GM18870 (cell line): Measurements from ENCODE around the gene TFG.
"Not testable (repeated sequence)": the region's sequence is repeated elsewhere in the genome, so short reads cannot be mapped to it uniquely, and the experiment has no call there.

Experiments
- ATAC-seq: cut with Tn5 transposase; IDR thresholded peaks from one replicate; pipeline ENCODE4 v1.9.1; 2021; ENCODE audit warnings: moderate library complexity; ENCODE audit not compliant: unreplicated experiment

The TFG gene

DNA sequence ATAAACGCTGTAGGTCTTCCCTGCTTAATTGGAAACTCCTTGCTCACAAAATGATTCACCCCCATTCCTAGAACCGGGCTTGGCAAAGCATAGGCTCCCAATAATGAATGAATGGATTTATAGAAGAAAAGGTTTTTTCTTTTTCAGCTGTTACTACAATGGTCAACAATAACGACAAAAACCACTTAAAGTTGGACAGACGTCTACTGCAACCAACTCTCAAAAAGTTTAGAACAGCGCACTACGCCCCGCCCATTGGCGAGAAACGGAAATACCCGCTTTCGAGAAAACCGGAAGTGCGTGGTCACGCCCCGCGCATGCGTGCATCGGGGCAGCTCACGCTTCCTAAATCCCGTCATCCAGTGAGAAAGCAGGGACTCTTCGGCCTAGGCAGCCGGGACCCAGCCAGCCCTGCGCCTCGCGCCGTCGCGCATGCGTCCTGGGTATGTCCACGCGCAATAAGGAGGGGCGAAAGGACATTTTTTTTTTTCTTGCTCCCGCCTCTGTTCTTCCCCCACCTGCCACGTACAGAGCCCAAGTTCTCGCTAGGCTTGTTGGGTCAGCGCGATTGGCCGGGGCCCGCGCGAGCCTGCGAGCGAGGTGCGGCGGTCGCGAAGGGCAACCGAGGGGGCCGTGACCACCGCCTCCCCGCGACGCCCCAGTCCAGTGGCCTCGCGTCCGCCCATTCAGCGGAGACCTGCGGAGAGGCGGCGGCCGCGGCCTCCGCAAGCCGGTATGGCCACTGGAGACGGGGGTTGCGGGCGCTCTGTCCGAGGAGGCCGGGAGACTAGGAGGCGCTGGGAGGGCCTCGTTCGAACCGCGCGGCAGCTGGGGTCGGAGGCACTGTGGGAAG is at the start of gene TFG:
Gene TFG, plus strand, starts transcription at position 506 of the 853 bp plus-strand sequence. CDS start 4,192 bp downstream, outside the sequence.
- ATAC-seq = peak; percentile 95

DNA sequence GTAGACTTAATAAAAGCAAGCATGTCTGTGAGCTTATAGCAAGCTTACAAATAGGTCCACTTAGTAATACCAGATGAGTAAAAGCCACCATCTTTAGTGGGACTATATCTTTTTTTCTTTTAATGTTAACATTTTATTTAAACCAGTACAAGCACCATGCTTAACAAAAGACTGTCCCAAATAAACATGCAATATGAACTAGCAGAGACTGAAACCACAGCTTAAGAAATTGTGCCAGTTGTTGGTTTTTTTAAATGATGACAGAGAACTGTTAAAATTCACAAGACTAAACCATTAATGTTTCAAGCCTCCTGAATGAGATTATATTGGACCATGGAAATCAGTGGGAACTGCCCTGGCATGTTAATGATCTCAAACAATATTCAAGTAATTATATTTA is 48.0 kb upstream of the TFG start:
- ATAC-seq = not testable (repeated sequence)

DNA sequence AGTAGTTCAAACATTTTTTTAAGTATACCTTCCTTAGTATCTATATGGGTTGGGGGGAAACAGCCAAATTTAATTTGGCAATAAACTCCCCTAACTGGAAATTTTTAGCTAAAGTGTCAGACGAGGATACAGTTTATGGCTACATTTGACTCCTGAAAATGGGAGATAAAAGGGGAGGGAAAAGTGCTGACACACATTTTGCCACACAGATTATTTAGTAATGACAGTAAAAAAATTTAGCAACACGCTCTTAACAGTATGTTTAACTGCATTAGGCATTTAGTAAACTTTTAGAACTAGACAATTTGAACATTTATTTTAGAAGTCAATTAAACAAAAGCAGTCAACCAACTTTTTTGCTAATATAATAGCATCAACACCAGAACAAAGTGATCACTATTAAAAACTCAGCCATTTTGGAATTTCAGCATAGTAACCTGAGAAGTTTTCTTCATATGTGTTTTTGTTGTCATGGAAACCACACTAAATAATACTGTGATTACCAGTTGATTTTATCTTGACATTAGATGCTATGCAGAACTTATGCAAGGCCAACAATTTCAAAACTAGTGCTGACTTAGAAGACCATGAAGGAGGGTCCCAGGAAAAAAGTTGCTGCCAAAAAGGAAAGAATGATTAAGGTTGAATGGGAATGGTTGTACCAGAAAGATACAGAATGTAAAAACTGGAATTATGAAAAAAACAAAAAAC is 47.0 kb upstream of the TFG start:
- no peak for ATAC-seq

DNA sequence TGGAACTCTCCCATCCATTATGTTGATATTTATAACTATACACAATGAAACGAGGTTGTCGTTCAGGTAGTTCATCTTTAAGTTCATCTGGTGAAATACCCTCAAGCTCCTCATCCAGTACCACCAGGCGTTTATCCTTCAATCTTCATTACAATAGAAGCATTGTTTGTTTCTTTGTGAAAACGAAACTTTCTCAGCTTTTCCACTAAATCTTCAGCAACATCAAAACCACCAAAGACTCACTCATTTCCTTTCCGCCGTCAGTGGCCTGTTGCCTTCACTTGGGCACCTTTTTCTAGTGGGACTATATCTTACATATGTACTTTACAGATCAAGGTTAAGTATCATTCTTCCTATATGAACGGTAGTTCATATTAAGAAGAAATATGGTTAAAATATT is 44.1 kb upstream of the TFG start:
- ATAC-seq = no peak

DNA sequence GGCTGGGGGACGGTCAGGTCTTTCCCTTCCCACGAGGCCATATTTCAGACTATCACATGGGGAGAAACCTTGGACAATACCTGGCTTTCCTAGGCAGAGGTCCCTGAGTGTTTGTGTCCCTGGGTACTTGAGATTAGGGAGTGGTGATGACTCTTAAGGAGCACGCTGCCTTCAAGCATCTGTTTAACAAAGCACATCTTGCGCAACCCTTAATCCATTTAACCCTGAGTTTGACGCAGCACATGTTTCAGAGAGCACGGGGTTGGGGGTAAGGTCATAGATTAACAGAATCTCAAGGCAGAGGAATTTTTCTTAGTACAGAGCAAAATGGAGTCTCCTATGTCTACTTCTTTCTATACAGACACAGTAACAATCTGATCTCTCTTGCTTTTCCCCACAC is 42.6 kb upstream of the TFG start:
- not testable (repeated sequence) for ATAC-seq

DNA sequence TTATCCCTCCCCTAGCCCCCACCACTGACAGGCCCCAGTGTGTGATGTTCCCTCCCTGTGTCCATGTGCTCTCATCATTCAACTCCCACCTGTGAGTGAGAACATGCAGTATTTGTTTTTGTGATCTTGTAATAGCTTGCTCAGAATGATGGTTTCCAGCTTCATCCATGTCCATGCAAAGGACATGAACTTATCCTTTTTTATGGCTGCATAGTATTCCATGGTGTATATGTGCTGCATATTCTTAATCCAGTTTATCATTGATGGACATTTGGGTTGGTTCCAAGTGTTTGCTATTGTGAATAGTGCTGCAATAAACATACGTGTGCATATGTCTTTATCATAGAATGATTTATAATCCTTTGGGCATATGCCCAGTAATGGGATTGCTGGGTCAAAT is 42.0 kb upstream of the TFG start:
- not testable (repeated sequence) for ATAC-seq

DNA sequence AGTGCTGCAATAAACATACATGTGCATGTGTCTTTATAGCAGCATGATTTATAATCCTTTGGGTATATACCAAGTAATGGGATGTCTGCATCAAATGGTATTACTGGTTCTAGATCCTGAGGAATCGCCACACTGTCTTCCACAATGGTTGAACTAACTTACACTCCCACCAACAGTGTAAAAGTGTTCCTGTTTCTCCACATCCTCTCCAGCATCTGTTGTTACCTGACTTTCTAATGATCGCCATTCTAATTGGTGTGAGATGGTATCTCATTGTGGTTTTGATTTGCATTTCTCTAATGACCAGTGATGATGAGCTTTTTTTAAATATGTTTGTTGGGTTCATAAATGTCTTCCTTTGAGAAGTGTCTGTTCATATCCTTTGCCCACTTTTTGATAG is 38.3 kb upstream of the TFG start:
- ATAC-seq = not testable (repeated sequence)

DNA sequence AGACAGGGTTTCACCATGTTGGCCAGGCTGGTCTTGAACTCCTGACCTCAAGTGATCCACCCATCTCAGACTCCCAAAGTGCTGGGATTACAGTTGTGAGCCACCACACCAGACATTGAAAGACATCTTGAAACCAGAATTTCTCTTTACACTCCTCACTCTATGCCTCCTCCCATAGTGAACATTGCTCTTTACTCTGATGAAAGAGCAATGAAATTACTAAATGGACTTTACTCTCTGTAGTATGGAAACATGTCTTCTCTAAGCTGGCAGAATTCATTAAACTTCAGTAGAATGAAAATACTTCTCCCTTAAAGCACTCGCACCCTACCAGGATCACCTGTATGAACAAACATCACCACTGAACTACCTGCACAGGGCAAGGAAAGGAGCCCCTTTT is 27.8 kb upstream of the TFG start:
- ATAC-seq = no peak

DNA sequence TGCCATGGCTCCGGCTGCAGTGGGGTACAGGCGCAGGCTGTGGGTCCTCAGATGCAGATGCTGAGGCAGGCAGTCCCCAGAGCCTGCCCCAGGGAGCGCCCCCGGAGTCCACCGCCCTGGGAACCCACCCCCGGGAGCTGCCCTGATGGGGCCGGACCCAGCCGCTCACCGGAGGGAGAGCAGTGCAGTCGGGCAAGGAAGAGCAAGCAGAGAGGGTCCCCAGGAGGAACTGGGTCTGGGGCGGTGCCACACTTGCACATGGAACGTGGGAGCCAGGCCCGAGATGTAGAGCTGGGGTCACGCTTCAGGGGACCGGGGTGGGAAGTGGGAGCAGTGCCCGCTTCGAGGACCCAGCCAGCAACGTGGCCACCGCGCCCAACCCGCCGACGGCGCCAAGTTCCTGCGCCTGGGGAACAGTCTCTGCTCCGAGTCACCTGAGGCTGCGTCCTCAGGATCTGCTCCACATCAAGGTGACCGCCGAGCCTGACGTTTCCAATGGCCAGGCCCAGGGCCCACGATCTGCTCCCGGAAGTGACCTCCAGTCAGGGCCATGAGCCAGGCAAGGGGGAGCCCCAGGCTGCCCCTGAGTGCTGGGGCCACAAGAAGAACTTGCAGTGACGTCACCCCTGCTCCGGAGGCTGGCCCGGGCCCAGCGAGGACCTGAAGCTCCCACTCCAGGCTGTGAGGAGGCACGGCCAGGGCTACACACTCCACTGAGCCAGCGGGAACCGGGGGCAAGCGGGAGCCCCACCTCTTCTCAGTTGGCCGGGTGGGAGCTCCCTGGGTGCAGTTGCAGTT is 27.0 kb upstream of the TFG start:
- ATAC-seq = no peak

DNA sequence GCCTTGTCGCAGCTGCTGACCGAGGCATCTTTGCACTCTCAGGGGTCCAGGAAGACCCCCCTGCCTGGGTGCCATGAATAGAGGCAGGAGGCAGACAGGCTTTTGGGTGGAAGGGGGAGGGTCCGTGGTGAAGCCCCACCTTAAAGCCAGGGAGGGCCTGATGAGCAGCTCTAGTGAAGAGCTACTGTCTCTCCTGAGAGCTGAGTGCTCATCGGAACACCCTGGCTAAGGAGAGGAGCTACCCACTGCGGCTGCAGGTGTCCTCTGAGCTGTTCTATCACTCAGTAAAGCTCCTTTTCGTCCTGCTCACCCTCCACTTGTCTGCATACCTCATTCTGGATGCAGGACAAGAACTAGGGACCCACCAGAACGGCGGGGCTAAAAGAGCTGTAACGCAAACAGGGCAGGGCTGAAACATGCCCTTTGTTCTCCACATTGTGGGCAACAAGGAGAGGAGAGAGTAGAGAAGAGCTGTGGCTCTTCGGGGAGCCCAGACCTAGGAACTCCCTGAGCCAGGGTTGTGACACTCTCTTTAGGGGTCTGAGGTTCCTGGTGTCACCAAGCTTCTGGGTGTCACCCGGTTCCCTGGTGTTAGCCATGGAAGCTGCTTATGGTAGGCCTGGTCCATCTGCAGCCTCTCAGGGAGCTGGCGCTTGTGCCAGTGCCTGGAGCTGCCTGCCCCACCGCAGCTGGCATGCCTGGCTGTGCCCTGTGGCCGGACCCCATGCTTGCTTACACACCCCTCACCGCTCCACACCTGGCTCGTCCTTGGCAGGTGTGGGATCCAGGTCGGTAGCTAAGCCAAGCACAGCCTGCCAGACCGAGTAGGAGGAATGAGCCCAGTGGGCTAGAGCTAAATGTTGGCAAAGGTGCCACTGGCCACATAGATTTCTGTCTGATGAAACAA is 26.2 kb upstream of the TFG start:
- ATAC-seq = no peak

DNA sequence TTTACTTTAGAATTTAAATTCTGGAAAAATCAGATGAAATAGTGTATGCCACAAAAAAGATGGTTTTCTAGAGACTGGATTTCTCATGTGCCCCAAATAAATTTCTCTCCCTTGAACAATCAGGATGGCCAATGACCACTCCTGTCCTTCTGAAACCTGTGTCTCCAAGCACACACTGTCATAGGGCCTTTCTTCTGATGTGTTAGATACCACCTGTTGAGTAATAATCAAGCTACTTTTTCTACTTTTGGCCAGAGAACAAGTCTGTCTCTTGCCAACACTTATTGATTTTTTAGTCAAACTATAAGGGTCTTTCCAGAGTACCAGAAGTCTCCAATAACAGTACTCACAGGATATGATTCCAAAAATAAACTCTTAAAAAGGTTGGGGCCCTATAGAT is 16.1 kb upstream of the TFG start:
- ATAC-seq = no peak

DNA sequence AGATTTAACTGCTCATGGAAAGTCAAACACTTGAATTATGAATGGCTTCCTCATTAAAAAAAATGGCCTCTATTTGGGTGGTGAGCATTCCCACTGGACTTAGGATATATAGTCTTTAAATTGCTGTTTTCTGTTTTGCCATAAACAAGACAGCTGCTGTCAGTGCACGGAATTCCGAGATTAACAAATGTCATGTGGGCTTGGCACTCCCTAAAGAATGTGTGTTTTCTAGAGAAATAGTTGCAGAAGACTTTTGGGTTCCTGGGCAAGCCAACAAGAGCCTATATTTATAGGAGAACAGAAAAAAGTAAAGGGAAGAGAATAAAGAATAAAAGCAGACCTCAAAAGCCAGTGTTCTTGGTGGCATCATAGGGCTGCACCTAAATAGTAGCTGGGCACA is 13.6 kb upstream of the TFG start:
- no peak for ATAC-seq

DNA sequence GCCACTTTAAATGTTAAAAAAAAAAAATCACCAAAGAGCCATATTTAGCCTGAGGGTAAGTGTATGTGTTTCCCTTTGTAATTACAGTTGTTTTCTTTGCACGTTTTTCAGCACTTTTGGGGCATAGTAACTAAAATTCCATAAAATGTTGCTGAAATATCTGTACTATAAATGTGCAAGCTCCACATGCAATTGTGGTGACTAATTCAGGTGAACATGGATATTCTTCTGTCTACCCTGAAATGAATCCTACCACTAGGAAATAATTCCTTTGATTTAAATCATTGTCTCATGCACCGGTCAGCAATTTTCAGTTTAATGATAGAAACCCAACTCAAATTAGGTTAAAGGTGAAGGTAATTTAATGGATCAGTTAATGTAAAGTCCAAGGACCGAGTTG is 13.1 kb upstream of the TFG start:
- no peak for ATAC-seq

DNA sequence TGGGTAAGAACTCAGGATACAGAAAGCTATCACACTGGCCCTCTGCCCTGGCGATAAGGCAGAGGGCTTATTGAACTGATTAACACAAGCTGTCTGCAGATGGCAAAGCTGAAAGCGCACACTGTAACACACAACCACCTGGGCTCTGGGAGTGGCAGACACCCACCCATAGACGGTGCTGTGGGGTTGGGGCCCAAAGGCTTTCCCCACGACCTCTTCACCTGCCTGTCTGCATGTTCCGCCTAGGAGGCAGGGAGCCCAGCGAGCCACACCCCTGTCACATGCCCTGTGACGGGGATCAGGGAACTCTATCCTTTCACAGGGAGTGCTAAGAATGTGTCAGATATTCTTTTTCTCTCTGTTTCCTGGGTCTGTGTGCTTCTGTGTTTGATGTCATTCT is 12.1 kb upstream of the TFG start:
- no peak for ATAC-seq

DNA sequence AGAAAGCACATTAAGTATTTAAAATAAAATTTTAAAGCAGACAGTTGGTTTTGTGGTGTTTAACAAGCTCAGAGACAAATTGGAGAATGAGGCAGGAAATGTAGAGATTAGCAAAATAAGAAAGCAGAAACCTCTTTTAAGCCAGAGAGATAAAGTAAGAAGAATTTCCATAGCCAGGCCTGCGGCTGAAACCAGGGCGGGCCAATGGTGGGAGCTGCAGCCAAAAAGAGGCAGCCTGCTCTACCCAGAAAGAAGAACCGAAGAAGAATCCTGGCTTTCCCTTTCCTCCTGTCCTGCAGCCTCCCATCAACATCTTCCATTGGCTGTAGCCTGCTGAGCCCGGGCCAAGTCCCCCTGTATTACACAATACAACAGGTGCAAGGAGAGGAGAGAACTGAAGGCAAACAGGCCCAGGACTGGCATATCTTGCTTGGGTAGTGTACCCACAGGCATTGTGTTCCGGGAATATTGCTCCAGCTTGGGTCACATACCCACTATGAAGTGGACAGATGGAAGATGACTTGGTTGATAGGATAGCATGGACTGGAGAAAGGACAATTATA is 11.5 kb upstream of the TFG start:
- no peak for ATAC-seq

DNA sequence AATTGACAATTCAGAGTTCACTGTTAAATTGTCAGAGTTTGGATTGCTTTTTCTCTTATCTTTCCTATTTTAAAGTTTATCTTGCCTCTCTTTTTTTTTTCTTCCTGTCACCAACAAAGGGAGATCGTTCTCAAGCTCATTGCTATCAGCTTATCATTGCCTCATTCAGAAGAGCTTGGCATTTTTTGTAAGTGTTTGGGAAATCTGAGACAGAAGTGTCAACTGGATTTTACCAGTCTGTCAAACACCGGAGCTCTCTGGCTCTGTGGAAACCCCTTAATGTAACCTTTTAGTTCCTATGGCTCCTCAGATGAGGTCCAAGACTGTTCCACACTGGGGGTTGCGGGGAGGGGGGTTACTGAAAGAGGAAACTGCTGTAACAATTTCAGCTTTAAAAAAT is 10.6 kb upstream of the TFG start:
- ATAC-seq = no peak

DNA sequence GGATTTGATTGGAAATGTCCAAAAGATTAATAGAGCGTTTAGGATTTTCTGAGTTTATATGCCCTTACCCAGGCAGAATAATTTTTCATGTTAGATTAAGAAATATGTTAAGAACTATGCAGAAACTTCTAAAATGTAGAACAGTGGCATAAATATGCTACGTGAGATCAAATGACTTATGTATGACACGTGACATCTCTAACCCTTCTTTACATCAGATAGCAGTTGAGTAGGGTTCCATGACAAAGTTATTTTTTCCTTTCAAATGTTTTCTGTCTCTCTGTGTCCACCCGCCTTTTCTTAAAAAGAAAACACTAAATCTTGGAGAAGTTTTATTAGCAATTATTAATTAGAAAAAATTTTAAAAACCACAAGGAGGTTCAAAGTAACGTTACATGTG is 8.6 kb upstream of the TFG start:
- no peak for ATAC-seq

DNA sequence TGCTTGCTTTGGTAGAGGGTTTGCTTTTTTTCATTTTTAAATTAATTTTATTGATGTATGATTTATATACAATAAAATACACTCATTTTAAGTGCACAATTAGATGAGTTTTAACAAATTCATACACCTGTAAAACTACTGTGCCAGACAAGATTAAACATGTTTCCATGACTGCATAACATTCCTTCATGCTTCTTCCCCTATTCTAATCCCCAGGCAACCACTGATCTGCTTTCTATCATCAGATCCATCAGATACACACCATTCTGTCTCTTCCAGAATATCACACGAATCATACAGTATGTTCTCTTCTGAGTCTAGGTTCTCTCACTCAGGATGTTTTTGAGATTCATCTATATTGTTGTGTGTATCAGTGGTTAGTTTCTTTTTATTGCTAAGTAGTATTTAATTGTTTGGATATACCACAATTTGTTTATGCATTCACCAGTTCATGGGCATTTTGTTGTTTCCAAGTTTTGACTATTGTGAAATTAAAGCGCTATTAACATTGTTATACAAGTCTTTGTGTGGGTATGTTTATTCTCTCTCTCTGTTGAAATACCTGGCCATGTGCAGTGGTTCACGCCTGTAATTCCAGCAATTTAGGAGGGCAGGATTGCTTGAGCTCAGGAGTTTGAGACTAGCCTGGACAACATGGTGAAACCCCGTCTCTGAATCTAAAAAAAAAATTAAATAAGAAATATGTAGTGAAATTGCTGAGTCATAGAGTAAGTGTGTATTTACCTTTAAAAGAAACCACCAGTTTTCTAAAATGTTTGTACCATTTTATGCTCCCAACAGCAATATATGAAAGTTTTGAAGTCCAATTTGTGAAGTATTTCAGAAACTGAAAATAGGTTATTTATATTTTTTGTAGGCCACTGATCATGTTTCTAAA is 7.0 kb upstream of the TFG start:
- ATAC-seq = no peak

DNA sequence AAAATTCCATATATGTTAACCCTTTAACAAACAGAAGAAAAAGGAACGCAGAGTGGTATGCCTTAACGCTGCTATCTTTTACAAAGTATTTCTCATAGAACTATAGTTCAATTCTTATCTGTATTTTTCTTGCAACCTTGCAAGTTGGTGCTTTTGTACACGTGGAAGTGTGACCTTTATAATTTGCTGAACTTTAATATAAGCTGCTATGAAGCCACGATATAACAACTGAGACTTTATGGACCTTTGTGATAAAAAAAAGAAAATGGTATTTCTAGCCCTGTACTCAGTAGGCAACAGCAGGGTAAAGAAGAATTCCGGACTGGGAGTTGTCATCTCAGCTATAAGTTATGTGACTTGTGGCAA is 6.3 kb upstream of the TFG start:
- no peak for ATAC-seq
